ENCODE data around the gene GNPTAB.

Gene GNPTAB

GRCh38 chr12:101809208-101809607, 21.6 kb downstream of the GNPTAB start:
- in situ Hi-C loops (cut with HindIII; ENCODE audit: low pct_unique_long_range_greater_than_20kb, low sequenced_read_pairs) = no loop called here
- TF ChIP-seq JUND (IDR thresholded peaks at IDR 0.05; ENCODE audit: low read depth) = no peak
- DNase-seq (ENCODE audit: low read depth in 1 of 2, low spot score in 1 of 2) = no peak

GRCh38 chr12:101806265-101806664, 24.5 kb downstream of the GNPTAB start:
- TF ChIP-seq JUND (IDR thresholded peaks at IDR 0.05; ENCODE audit: low read depth) = no peak
- DNase-seq (ENCODE audit: low read depth in 1 of 2, low spot score in 1 of 2) = no peak
- in situ Hi-C loops (cut with HindIII; ENCODE audit: low pct_unique_long_range_greater_than_20kb, low sequenced_read_pairs) = no loop called here

- in situ Hi-C loops (cut with HindIII; ENCODE audit: low pct_unique_long_range_greater_than_20kb, low sequenced_read_pairs) = no loop called here
- no peak for DNase-seq (ENCODE audit: low read depth in 1 of 2, low spot score in 1 of 2)
- no peak for TF ChIP-seq JUND (IDR thresholded peaks at IDR 0.05; ENCODE audit: low read depth)
These were observed 26.4 kb downstream of the GNPTAB start for GRCh38 chr12:101804409-101804808.

GRCh38 chr12:101803978-101804377, 26.8 kb downstream of the GNPTAB start:
- in situ Hi-C loops (cut with HindIII; ENCODE audit: low pct_unique_long_range_greater_than_20kb, low sequenced_read_pairs) = no loop called here
- TF ChIP-seq JUND (IDR thresholded peaks at IDR 0.05; ENCODE audit: low read depth) = no peak
- no peak for DNase-seq (ENCODE audit: low read depth in 1 of 2, low spot score in 1 of 2)

- TF ChIP-seq JUND (IDR thresholded peaks at IDR 0.05; ENCODE audit: low read depth) = no peak
- DNase-seq (ENCODE audit: low read depth in 1 of 2, low spot score in 1 of 2) = no peak
- in situ Hi-C loops (cut with HindIII; ENCODE audit: low pct_unique_long_range_greater_than_20kb, low sequenced_read_pairs) = no loop called here
These were observed 28.3 kb downstream of the GNPTAB start for GRCh38 chr12:101802486-101802885.

- DNase-seq (ENCODE audit: low read depth in 1 of 2, low spot score in 1 of 2) = no peak
- TF ChIP-seq JUND (IDR thresholded peaks at IDR 0.05; ENCODE audit: low read depth) = no peak
- in situ Hi-C loops (cut with HindIII; ENCODE audit: low pct_unique_long_range_greater_than_20kb, low sequenced_read_pairs) = no loop called here
These were observed 31.0 kb downstream of the GNPTAB start for GRCh38 chr12:101799774-101800173.

GRCh38 chr12:101795786-101796185, 35.0 kb downstream of the GNPTAB start:
- no peak for DNase-seq (ENCODE audit: low read depth in 1 of 2, low spot score in 1 of 2)
- TF ChIP-seq JUND (IDR thresholded peaks at IDR 0.05; ENCODE audit: low read depth) = no peak
- in situ Hi-C loops (cut with HindIII; ENCODE audit: low pct_unique_long_range_greater_than_20kb, low sequenced_read_pairs) = no loop called here

- DNase-seq (ENCODE audit: low read depth in 1 of 2, low spot score in 1 of 2) = no peak
- TF ChIP-seq JUND (IDR thresholded peaks at IDR 0.05; ENCODE audit: low read depth) = no peak
These were observed 35.7 kb downstream of the GNPTAB start for GRCh38 chr12:101795013-101795412.

GRCh38 chr12:101794574-101794973, 36.2 kb downstream of the GNPTAB start:
- no peak for TF ChIP-seq JUND (IDR thresholded peaks at IDR 0.05; ENCODE audit: low read depth)
- in situ Hi-C loops (cut with HindIII; ENCODE audit: low pct_unique_long_range_greater_than_20kb, low sequenced_read_pairs) = no loop called here
- no peak for DNase-seq (ENCODE audit: low read depth in 1 of 2, low spot score in 1 of 2)

More at GRCh38 chr12:101795013-101795412, 35.7 kb downstream of the GNPTAB start:
- in situ Hi-C loops (cut with HindIII; ENCODE audit: low pct_unique_long_range_greater_than_20kb, low sequenced_read_pairs) = no loop called here

GRCh38 chr12:101793401-101793800, 37.4 kb downstream of the GNPTAB start:
- TF ChIP-seq JUND (IDR thresholded peaks at IDR 0.05; ENCODE audit: low read depth) = no peak
- in situ Hi-C loops (cut with HindIII; ENCODE audit: low pct_unique_long_range_greater_than_20kb, low sequenced_read_pairs) = no loop called here
- DNase-seq (ENCODE audit: low read depth in 1 of 2, low spot score in 1 of 2) = no peak

GRCh38 chr12:101792046-101792931, 38.5 kb downstream of the GNPTAB start:
- no peak for DNase-seq (ENCODE audit: low read depth in 1 of 2, low spot score in 1 of 2)
- in situ Hi-C loops (cut with HindIII; ENCODE audit: low pct_unique_long_range_greater_than_20kb, low sequenced_read_pairs) = no loop called here
- no peak for TF ChIP-seq JUND (IDR thresholded peaks at IDR 0.05; ENCODE audit: low read depth)

GRCh38 chr12:101789171-101789570, 41.6 kb downstream of the GNPTAB start:
- no peak for TF ChIP-seq JUND (IDR thresholded peaks at IDR 0.05; ENCODE audit: low read depth)
- in situ Hi-C loops (cut with HindIII; ENCODE audit: low pct_unique_long_range_greater_than_20kb, low sequenced_read_pairs) = no loop called here
- no peak for DNase-seq (ENCODE audit: low read depth in 1 of 2, low spot score in 1 of 2)

GRCh38 chr12:101785671-101786070, 45.1 kb downstream of the GNPTAB start:
- no peak for TF ChIP-seq JUND (IDR thresholded peaks at IDR 0.05; ENCODE audit: low read depth)
- in situ Hi-C loops (cut with HindIII; ENCODE audit: low pct_unique_long_range_greater_than_20kb, low sequenced_read_pairs) = no loop called here
- no peak for DNase-seq (ENCODE audit: low read depth in 1 of 2, low spot score in 1 of 2)

- in situ Hi-C loops (cut with HindIII; ENCODE audit: low pct_unique_long_range_greater_than_20kb, low sequenced_read_pairs) = no loop called here
- DNase-seq (ENCODE audit: low read depth in 1 of 2, low spot score in 1 of 2) = no peak
- TF ChIP-seq JUND (IDR thresholded peaks at IDR 0.05; ENCODE audit: low read depth) = no peak
These were observed 46.4 kb downstream of the GNPTAB start for GRCh38 chr12:101784376-101784775.

Measured in T47D (cell line).